Gastrocnemius medialis (tissue), 4 donors: ENCODE results near the gene VIM. TPM values are rescaled to one million over a fixed set of nuclear protein-coding genes. Genes with fewer than 3 reads are reported as not detected.

Source experiments
- ATAC-seq, 2 donors: fragments of 150-250 bp; one replicate each; pipeline ENCODE4 v1.9.1; 2016
- DNase-seq, 2 donors: peaks; one replicate each; pipeline ENCODE4 v3.0.0-alpha.2; 2019
- H3K27ac ChIP-seq, 4 donors: fragments of 200-600 bp; sonication (generic); 1 replicate in 1 of 4; 2 replicates in 3 of 4; pipeline ENCODE4 v1.5.1; 2016 to 2018; ENCODE audit warnings: mild to moderate bottlenecking in 2 of 4, moderate library complexity in 1 of 4
- H3K27me3 ChIP-seq, 3 donors: fragments of 200-600 bp; sonication (generic) in 2 of 3; 1 replicate in 1 of 3; 2 replicates in 2 of 3; pipeline versions ENCODE4 v1.5.1 to v1.6.0; 2016 to 2019; ENCODE audit warnings: mild to moderate bottlenecking in 1 of 3, moderate library complexity in 1 of 3
- H3K36me3 ChIP-seq, 2 donors: fragments of 200-600 bp; sonication (generic) in 1 of 2; one replicate each; pipeline ENCODE4 v1.5.1; 2017 to 2018
- H3K4me1 ChIP-seq, 2 donors: fragments of 200-600 bp; sonication (generic) in 1 of 2; one replicate each; pipeline ENCODE4 v1.5.1; 2016 to 2017; ENCODE audit warnings: mild to moderate bottlenecking in 2 of 2
- H3K4me3 ChIP-seq, 4 donors: fragments of 200-600 bp; sonication (generic) in 3 of 4; 1 replicate in 1 of 4; 2 replicates in 3 of 4; pipeline ENCODE4 v1.5.1; 2016 to 2019; ENCODE audit warnings: mild to moderate bottlenecking in 2 of 4
- H3K9me3 ChIP-seq, 3 donors: fragments of 200-600 bp; sonication (generic) in 2 of 3; 1 replicate in 1 of 3; 2 replicates in 2 of 3; pipeline ENCODE4 v1.5.1; 2016 to 2019
- POLR2A ChIP-seq, 2 donors: fragments of 450-650 bp; IDR thresholded peaks; one replicate each; pipeline ENCODE4 v1.6.1; 2017; ENCODE audit warnings: antibody characterized with exemption in 2 of 2, mild to moderate bottlenecking in 2 of 2, moderate library complexity in 2 of 2
- in situ Hi-C, 4 donors: fragments of 200-750 bp; cut with MboI; loops; one replicate each; pipeline versions ENCODE4 v1.15.0 to v1.8.0; 2017; ENCODE audit warnings: low sequenced_read_pairs in 4 of 4
- intact Hi-C: fragments of 100-400 bp; cut with DNase I; formaldehyde crosslinking; loops from one replicate; pipeline ENCODE4 v1.15.1; 2023; ENCODE audit warnings: low total_unique reads
- total RNA-seq, 4 donors: library from RNA; depleted of rRNA; stranded (reverse); fragments of >200 nt; gene quantifications; one replicate each; pipeline versions ENCODE4 v1.1.0 to v1.2.3, GENCODE V29; 2016
- TF ChIP-seq, protein P1 (sequence below), 5 experiments: fragments of 450-650 bp in 3 of 5; fragments of 200-600 bp in 2 of 5; sonication (generic) in 2 of 5; IDR thresholded peaks in 4 of 5; conservative IDR thresholded peaks in 1 of 5; 1 replicate in 4 of 5; 2 replicates in 1 of 5; pipeline ENCODE4 v1.5.1; 2016 to 2019; ENCODE audit warnings: antibody characterized with exemption in 5 of 5, mild to moderate bottlenecking in 3 of 5, moderate library complexity in 3 of 5

Gene VIM
- total RNA-seq, 4 donors from 2014 or later, result 355 to 835 (median 589) TPM

DNA sequence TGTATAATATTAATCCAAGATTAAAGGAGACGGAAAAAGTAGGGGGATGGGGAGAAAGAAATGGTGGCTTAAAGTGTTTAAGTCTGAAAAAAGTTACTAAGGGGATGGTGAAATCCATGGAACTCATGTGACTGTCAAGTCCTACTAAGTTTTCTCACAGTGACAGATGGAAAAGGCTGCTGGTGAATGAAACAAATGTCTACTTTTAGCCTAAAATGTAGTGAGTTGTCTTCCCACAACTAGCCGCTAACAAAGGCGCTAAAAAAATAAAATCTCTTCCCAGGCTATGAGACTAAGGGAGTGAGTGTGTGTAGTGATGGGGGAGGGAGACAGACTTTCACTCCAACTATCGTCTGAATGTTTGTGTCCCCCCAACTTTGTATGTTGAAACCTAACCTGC, 12.6 kb downstream of the VIM start:
- no peak for DNase-seq
- intact Hi-C loops (no loop called here), in situ Hi-C loops (no loop called here)
- no peak for TF ChIP-seq POLR2A (IDR thresholded peaks at IDR 0.05)
- TF ChIP-seq, protein P1, sequence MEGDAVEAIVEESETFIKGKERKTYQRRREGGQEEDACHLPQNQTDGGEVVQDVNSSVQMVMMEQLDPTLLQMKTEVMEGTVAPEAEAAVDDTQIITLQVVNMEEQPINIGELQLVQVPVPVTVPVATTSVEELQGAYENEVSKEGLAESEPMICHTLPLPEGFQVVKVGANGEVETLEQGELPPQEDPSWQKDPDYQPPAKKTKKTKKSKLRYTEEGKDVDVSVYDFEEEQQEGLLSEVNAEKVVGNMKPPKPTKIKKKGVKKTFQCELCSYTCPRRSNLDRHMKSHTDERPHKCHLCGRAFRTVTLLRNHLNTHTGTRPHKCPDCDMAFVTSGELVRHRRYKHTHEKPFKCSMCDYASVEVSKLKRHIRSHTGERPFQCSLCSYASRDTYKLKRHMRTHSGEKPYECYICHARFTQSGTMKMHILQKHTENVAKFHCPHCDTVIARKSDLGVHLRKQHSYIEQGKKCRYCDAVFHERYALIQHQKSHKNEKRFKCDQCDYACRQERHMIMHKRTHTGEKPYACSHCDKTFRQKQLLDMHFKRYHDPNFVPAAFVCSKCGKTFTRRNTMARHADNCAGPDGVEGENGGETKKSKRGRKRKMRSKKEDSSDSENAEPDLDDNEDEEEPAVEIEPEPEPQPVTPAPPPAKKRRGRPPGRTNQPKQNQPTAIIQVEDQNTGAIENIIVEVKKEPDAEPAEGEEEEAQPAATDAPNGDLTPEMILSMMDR (IDR thresholded peaks at IDR 0.05 in 4 of 5, conservative IDR thresholded peaks at IDR 0.05 in 1 of 5), result no peak
- Histone ChIP-seq H3K27me3 (peaks cover 0 to under 1% (median 0%) of the 10 kb centered on the region in 3 donors), H3K27ac (no peak overlapping the region), H3K36me3 (no peaks in the 10 kb centered on the region), H3K9me3 (no peaks in the 10 kb centered on the region), H3K4me3 (no peak overlapping the region), H3K4me1 (peaks cover 13 to 15% of the 10 kb centered on the region in 2 donors)
- no peak for ATAC-seq

DNA sequence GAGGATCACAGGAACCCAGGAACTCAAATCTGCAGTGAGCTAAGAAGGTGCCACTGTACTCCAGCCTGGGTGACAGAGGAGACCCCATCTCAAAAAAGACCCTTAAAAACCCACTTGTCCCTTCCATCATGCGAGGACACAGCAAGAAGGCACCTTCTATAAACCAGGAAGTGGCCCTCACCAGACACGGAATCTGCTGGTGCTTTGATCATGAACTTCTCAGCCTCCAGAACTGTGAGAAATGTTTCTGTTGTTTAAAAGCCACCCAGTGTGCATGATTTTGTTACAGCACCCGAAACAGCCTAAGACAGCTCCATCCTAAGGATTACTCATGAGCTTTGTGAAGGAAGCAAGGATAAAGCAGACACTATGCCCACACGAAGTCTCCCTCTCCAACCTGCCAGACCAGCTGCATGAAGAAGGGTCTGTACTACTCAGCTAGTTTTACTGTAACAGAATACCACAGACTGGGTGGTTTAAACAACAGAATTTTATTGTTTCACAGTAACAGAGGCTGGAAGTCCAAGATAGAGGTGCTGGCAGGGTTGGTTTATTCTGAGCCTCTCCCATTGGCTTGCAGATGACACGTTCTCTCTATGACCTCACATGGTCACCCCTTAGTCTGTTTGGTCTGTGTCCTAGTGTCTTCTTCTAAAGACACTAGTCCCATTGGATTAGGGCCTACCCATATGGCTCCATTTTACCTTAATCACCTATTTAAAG, 13.7 kb downstream of the VIM start:
- in situ Hi-C loops, result no loop called here
- intact Hi-C loops, result no loop called here
- TF ChIP-seq POLR2A (IDR thresholded peaks at IDR 0.05), result no peak
- TF ChIP-seq, protein P1 (IDR thresholded peaks at IDR 0.05 in 4 of 5, conservative IDR thresholded peaks at IDR 0.05 in 1 of 5), result no peak
- Histone ChIP-seq H3K27me3 (no peaks in the 10 kb centered on the region), H3K4me3 (no peak overlapping the region), H3K4me1 (peaks cover 2 to 4% of the 10 kb centered on the region in 2 donors), H3K9me3 (no peaks in the 10 kb centered on the region), H3K27ac (no peak overlapping the region), H3K36me3 (no peaks in the 10 kb centered on the region)
- no peak for DNase-seq
- no peak for ATAC-seq

DNA sequence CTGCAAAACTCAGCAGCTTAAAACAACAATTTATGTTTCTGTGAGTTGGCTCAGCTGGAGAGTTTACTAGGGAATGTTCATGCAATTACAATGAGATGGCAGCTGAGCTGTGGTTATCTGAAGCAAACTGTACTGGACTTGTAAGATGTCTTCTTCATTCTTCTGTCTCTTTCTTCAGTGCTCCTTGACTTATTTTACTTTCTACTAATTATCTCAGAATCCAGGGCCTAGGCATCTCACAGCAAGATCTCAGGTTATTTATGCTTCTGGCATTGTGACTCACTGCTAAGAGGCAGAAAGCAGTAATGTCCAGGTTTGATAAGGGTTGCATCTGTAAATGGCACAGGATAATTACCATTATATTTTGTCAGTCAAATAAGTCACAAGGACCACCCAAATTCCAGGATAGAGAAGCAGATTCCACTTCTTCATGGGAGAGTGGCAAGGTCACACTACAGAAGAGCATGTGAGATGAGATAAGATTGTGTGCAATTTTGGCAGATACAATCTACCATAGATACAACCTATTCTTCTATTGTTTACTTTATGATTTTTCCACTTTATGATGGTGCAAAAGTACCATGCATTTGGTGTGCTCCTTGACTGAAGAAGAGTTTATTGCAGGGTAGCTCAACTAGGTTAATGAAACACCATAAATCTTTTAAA, 16.8 kb downstream of the VIM start:
- TF ChIP-seq, protein P1 (IDR thresholded peaks at IDR 0.05 in 4 of 5, conservative IDR thresholded peaks at IDR 0.05 in 1 of 5), result no peak
- no peak for TF ChIP-seq POLR2A (IDR thresholded peaks at IDR 0.05)
- DNase-seq (no peak), ATAC-seq (no peak)
- no peaks in the 10 kb centered on the region for H3K27me3 ChIP-seq
- no peaks in the 10 kb centered on the region for H3K36me3 ChIP-seq
- H3K4me3 ChIP-seq, result no peak overlapping the region
- H3K27ac ChIP-seq, result no peak overlapping the region
- in situ Hi-C loops (no loop called here), intact Hi-C loops (no loop called here)
- no peaks in the 10 kb centered on the region for H3K9me3 ChIP-seq
- no peaks in the 10 kb centered on the region for H3K4me1 ChIP-seq

DNA sequence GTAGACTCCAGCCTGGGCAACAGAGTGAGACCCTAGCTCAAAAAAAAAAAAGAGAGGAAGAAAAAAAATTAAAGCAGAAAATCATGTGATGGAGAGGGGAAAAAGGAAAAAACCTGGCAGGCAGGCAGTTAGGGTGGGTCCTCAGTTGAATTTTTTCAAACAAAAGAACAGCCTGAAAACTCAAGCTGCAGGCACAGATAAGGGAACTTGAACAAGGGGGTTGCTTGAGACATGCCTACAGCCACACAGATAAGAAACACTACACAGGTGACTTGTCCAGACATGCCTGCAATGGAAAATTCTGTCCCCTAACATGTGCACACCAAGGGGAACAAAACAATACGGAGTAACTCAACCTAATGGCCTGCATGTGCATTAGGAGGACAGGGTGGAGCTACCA, 19.2 kb downstream of the VIM start:
- ATAC-seq, result no peak
- in situ Hi-C loops, result no loop called here
- no peak overlapping the region for H3K4me3 ChIP-seq
- TF ChIP-seq, protein P1 (IDR thresholded peaks at IDR 0.05 in 4 of 5, conservative IDR thresholded peaks at IDR 0.05 in 1 of 5), result no peak
- TF ChIP-seq POLR2A (IDR thresholded peaks at IDR 0.05), result no peak
- no peaks in the 10 kb centered on the region for H3K36me3 ChIP-seq
- DNase-seq, result no peak
- H3K4me1 ChIP-seq, result no peaks in the 10 kb centered on the region
- H3K27ac ChIP-seq, result no peak overlapping the region
- intact Hi-C loops, result no loop called here
- H3K9me3 ChIP-seq, result no peaks in the 10 kb centered on the region
- no peaks in the 10 kb centered on the region for H3K27me3 ChIP-seq
